Measurements from ENCODE around the gene MAST4.

MAST4 gene

DNA sequence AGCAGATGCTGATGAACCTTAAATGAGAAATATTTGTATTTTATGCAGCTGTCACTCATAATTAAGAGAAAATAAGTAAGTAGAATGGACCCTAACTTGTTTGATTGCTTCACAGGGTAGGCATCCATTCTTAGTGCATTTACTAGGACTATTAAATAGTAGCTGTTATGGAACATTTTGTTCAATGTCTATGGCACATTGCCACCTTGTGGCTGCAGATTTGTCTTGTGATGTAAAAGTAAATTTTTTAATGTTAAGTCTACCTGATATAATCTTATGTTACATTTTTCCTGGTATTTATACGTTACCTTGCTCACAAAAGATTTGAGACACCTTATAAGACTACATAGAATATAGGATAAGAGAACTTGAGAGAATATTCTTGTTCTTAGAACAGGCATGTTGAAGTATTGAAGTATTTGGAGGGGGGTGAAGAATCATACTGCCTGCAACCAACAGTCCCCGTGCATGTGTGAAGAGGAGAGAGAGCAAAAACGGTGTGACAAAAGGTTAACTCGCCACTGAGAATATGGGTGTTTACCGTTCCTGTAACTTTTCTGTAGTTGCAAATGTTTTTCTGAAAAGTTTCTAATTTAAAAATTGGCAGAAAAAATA is 161.1 kb downstream of the MAST4 start:
- DNase-seq = no peak

- DNase-seq = no peak
Observed at GRCh38 chr5:66757834-66758371, 161.7 kb downstream of the MAST4 start.

DNA sequence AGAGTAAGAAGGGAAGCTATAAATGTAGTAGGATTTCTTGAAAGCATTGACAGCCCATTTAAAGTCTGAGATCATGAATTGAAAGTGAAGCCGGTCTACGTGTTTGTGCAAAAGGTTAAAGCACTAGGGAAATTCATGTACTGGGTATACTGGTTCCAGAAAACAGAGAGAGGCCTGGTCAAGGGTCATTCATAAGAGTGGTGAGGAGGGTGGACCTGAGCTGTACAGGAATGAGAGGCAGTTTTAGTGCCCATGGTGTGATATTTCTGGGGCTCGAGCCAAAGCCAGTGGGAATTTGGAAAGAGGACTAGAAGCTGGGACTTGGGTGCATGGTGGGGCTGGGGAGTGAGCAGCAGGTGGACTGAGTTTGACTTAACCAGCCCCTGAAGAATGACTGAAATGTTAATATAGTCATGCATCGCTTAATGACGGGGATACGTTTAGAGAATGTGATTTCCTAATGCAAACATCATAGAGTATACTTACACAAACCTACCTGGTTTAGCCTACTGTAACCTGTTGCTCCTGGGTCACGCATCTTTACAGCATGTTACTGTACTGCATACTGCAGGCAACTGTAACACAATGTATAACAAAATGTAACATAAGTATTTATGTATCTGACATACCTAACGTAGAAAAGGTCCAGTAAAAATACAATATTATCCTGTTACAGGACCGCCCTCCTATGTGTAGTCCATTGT is 173.0 kb downstream of the MAST4 start:
- no peak for DNase-seq

GRCh38 chr5:66769839-66770617 is 173.8 kb downstream of the MAST4 start:
- DNase-seq = no peak

DNA sequence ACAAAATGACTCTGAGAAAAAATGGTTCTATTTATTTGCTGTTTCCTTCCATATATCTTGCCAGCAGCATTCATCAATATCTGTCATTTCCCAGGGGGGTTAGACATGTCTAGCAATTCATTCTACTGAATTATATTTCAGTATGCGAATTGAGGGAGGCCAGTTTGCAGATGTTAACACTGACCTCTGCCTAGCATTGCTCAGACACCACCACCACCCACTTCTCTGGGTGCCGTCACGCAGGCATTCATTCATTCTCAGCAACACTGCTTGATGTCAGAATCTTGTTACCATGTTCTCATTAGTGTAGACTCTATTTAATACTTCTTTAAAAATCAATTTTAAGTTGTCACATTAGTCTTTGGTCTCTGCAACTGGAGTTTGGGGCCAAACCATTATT is 181.7 kb downstream of the MAST4 start:
- no peak for DNase-seq

- no peak for DNase-seq
Observed at GRCh38 chr5:66779528-66779927, 183.3 kb downstream of the MAST4 start.

DNA sequence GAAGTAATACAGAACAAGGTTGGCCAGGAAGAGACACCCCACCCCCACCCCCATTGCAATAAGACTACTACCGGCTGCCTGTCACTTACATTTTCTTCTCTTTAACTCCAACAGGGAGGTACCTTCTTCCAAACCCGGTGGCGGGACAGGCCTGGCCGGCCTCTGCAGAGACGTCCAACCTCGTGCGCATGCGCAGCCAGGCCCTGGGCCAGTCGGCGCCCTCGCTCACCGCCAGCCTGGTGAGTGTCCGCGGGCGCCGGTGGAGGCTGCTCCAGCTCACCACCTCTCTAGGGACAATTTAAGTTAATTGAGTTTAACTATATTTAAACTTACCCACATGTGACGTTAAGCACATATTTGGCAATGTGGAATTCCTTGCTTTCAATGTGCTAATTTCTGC is 192.4 kb downstream of the MAST4 start:
- no peak for DNase-seq

- no peak for DNase-seq
Observed at GRCh38 chr5:66789434-66789833, 193.2 kb downstream of the MAST4 start.

- no peak for DNase-seq
Observed at GRCh38 chr5:66793049-66793448, 196.9 kb downstream of the MAST4 start.

- DNase-seq = no peak
Observed at GRCh38 chr5:66795682-66796081, 199.5 kb downstream of the MAST4 start.

DNA sequence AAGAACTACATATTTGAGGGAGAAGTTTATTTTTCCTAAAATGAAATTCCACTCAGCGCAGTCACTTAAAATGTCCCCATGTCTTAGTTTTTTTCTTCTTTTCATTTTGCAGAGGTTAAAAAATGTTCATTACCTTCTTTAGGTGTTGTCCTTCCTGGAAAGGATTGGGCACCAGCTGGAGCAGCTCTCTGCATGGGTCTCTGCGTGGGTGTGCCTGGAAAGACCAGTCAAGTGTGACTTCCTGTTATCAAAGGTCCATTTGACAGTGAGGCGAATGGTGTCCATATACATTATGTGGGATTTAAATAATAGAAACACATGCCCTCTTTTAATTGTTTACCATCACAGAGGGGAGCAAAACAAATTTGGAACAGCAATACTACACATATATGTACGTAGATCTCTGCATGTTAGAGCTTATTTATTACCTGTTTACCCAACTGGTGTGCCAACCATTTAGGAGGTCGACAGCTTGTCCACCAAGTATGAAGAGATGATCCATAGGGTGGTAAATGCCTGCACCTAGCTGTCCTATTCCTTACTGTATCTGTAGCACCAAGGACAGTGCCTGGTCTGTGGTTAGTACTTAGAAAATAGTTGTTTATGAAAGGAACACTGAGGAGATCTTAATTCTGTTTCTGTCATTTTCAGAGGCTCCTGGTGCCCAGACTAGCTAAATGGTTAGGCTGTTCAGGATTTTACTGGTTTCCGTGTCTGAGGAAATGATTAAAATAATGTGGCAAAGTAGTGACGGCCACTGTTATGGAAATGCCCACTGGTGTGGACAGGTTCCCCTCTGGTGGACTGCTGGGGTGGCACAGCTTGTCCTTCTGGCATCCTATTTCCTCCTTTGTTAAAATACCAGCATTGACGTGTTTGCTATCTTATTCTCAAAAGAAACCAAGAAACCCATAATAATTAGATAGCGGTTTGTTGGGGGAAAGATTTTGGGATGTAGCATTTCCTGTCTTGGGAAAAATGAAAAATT is 200.4 kb downstream of the MAST4 start:
- DNase-seq = no peak

GRCh38 chr5:66802941-66803340 is 206.7 kb downstream of the MAST4 start:
- no peak for DNase-seq

DNA sequence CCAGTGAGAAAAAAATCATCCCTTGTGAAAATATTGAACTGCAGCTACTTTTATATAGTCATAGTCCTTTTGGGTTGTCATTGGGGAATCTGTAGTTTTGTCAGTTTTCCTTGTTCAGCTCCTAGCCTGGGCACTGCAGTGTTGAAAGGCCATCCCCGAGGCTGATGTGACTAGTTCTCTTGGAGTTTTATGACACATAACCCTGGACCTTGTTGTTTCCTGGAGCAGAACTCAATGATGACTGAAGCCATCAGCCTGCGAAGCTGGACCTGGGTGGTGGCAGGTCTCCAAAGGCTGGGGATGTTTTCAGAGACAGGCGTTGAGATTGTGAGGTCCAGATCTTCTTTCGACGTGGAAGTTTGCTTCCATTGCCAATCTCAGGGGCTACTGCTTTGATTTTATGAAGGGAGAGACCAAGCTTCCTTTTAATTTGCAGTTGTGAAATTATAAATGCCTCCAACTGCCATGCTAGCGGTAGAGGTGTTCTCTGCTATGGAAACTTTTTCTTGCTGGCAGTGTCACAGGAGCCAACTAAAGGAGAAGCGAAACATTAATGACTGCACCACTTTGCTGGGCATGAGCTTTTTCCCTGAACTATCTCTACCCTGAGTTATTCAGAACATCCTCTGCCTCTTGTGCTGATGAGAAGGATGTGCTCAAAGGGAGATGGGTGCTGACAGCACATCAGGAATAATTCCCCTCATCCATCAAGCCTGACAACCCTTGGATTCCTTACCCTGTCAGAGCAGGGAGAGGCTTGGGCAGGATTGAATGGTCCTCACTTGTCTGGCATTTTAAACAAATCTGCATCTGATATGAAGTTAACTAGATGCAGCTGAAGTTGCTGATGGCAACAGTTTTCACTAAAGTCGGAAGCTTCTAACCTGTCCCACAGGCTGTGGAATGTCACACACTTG is 209.6 kb downstream of the MAST4 start:
- DNase-seq = no peak

DNA sequence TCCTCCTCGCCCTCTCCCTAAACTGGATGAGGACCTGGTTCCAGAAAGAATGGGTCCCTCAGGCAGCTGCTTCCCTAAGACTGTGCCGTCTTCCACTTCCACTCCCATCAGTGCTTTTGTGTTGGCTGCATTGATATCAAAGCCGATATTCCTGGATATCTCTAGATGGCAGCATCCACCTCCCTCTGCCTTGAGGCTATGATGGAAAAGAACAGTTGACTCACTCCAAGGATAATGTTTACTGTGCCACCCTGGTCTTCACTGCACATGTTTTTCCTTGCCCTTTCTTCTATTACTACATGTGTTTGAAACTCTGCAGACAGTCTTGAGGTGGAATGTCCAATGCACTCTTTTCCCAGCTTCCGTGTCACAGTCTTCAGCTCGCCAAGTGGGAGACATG is 211.6 kb downstream of the MAST4 start:
- DNase-seq = no peak

GRCh38 chr5:66808663-66809062 is 212.5 kb downstream of the MAST4 start:
- DNase-seq = no peak

GRCh38 chr5:66810151-66810550 is 214.0 kb downstream of the MAST4 start:
- DNase-seq = no peak

- DNase-seq = no peak
Observed at GRCh38 chr5:66810848-66811261, 214.7 kb downstream of the MAST4 start.

- no peak for DNase-seq
Observed at GRCh38 chr5:66812291-66812690, 216.1 kb downstream of the MAST4 start.

- DNase-seq = no peak
Observed at GRCh38 chr5:66813306-66813705, 217.1 kb downstream of the MAST4 start.

DNA sequence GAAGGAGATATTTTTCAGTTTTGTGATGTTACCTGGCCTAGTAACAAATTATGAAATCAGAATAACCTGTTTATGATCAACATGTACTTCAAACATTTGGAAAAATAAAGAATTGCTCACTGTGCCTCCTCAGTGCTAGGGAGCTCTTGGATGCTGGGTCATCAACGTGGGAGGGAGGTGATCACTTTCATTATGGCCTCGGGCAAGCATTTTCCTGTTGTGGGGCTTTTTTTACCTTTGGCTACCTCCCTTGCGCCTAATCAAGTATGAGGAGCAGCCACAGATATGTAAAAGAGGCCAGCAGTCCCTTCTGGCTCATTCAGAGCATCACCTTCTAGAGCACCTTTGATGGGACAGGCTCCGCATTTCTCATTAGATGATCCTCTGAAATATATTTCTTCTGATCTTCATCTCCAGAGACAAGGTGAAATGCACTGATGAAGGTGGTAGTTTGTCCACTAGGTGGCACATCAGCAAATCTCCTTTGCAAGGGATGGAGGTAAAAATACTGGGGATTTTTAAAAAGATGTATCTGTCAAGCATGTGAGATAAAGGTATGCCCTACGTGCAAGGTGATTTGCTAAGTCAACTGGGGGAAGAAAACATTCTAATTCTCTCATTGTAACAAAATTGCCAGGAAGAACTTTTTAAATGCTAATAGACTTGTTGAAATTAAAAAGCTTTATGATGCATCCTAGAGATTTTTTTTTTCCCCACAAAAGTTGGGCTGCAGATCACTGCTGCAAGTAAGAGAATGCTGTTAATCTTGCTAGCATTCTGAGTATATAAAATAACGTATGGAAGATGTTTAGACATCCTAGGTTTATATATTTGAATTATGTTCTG is 218.2 kb downstream of the MAST4 start:
- no peak for DNase-seq
